HG02571 (cell line): Measurements from ENCODE around the gene SRPK2.
"Not testable (repeated sequence)": the region's sequence is repeated elsewhere in the genome, so short reads cannot be mapped to it uniquely, and the experiment has no call there.

Experiments used
- ATAC-seq: cut with Tn5 transposase; IDR thresholded peaks from one replicate; pipeline ENCODE4 v1.9.1; 2021; ENCODE audit warnings: mild to moderate bottlenecking, moderate library complexity; ENCODE audit not compliant: unreplicated experiment

SRPK2 gene

DNA sequence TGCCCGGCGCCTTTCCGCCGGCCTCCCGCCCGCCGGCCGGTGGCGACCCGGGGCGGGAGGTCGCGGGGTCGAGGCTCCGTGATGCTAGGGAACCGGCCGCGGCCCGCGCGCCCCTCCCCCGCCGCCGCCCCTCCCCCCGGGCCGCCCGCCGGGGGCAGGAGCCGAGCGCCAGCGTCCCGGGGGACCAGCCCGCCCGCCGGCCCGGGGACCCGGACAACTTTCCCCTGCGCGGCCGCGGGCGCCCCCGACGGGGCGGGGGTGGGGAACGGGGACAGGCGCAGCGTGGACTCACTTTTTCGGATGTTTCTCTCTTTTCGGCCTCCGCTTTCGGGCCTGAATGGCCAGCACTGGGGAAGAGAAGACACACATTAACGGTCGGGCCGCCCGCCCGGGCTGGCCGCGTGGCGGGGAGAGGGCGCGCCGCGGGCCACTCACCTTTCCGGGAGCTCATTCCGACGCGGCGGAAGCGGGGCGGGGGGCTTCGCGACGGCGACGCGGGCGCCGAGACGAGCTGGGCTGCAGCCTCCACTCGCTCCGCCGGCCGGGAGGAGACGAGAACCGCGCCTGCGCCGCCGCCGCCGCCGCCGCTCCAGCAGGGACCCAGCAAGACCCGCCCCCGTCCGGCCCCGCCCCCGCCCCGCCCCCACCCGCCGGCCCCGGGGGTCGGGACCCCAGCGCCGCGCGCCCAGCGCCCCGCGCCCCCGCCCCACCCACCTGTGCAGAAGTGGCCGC is at the start of gene SRPK2:
TSS of gene SRPK2 (minus strand) at position 566 of the 732 bp plus-strand sequence.
- ATAC-seq: peak; percentile 84

DNA sequence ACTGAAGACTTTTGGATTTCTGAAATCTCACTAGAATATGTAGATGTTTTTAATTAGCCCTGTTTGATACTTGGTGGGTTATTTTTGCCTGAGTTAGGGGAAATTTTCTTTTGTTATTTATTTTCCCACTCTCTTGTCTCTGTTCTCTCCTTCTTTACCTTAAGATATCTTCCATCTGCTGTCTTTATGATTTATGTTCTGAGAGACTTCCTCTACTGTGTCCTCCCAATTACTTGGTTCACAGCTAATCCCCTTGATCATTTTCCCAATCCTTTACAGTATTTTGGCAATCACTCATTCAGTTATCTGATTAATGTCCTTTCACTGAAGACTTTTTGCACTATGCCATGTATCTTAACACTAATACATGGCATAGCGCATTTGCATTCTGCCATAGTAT is 49.5 kb upstream of the SRPK2 start:
- ATAC-seq: no peak

- not testable (repeated sequence) for ATAC-seq
Measured at GRCh38 chr7:105437356-105437755, 48.6 kb upstream of the SRPK2 start.

- no peak for ATAC-seq
Measured at GRCh38 chr7:105429746-105430612, 41.3 kb upstream of the SRPK2 start.

DNA sequence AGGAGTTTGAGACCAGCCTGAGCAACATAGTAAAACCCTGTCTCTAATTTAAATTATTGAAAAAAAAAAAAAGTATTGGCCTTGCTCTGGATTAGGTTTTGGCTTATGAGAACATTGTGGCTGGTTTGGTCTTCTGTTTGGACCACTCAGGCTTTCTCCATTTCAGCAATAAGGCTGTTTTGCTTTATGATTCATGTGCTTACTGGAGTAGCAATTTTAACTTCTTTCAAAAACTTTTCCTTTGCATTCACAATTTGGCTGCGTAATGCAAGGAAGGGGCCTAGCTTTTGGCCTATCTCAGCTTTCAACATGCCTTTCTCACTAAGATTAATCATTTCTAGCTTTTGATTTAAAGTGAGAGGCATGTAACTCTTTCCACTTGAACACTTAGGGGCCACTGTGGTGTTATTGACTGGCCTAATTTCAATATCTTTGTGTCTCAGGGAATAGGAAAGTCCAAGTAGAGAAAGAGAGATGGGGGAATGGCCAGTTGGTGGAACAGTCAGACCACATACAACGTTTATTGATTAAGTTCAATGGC is 38.0 kb upstream of the SRPK2 start:
- ATAC-seq: no peak

GRCh38 chr7:105423987-105424386 is 35.3 kb upstream of the SRPK2 start:
- ATAC-seq: no peak

DNA sequence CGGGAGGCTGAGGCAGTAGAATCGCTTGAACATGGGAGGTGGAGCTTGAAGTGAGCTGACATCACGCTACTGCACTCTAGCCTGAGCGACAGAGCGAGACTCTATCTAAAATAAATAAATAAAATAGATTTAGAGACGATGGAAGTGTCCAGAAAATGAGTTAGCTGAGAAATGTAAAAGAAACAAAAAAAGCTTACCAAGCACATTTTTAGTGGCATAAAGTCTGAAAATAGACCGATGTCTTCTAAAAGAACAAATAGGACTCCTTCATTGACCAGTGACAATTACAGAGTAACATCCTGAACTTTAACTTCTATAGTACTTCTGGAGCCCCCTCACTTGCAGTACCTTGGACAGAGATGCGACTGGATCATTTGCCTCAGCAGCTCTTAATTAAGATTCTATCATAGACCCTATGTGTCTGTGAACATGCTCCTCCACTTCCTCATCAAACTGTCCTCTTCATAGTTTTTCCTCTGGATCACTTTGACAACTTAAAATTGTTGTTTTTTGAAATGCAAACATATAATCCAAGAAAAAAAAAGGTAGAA is 25.2 kb upstream of the SRPK2 start:
- no peak for ATAC-seq

GRCh38 chr7:105410774-105411173 is 22.1 kb upstream of the SRPK2 start:
- ATAC-seq: not testable (repeated sequence)

GRCh38 chr7:105409775-105410174 is 21.1 kb upstream of the SRPK2 start:
- not testable (repeated sequence) for ATAC-seq

DNA sequence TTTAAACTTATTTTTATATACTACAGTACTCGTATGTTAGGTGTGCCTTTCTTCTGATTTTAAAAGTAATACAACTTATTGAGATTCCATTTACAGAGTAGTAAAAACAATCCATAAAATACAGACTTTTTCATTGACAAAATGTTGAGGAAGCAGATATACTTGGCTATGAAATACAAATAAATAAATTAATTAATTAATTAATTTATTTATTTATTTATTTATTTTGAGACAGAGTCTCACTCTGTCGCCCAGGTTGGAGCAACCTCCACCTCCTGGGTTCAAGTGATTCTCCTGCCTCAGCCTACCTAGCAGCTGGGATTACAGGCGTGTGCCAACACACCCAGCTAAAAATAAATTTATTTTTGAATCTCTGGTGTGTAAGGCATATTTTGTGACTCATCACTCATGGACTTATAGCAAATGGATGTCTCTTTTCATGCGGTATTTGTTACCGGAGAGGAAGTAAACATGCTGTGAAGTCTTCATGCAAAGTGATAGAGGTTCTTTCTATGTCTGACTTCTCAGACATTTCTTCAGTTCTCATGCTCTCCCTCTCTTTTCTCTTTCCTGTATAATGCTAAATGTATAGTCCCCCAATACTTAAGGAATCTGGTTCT is 20.2 kb upstream of the SRPK2 start:
- no peak for ATAC-seq

DNA sequence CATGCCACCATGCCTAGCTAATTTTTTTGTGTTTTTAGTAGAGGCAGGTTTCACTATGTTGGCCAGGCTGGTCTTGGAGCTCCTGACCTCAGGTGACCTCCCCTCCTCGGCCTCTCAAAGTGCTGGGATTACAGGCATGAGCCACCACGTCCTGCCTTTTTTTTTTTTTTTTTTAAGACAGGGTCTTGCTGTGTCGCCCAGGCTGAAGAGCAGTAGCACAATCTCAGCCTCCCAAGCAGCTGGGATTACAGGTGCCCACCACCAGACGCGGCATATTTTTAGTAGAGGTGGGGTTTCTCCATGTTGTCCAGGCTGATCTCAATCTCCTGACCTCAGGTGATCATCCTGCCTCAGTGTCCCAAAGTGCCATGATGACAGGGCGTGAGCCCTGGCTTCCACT is 14.4 kb upstream of the SRPK2 start:
- no peak for ATAC-seq

GRCh38 chr7:105402221-105403095 is 13.7 kb upstream of the SRPK2 start:
- ATAC-seq: no peak

DNA sequence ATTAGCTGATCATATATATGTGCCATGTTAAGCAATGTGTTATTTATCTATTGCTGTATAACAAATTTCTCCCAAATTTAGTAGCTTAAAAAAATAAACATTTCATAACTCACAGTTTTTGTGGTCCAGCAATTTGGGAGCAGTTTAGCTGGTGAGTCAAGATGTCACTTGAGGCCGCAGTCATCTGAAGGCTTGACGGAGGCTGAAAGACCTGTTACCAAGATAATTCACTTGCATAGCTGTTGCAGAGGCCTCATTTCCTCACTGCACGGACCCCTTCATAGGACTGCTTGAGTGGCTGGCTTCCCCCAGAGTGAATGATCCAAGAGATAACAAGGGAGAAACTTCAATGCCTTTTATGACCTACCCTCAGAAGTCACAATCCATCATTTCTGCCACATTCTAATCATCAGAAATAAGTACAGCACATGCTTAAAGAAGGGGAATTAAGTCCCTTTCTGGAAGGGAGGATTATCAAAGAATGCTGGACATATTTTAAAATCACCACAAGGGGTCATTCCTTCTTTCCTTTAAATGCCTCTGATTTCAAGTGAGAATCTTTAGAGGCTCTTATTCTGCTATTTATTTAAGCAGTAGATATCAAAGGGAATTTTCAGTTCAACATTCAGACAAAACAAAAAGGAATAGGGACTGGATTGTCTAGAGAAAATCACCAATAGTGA is 10.5 kb upstream of the SRPK2 start:
- ATAC-seq: no peak

DNA sequence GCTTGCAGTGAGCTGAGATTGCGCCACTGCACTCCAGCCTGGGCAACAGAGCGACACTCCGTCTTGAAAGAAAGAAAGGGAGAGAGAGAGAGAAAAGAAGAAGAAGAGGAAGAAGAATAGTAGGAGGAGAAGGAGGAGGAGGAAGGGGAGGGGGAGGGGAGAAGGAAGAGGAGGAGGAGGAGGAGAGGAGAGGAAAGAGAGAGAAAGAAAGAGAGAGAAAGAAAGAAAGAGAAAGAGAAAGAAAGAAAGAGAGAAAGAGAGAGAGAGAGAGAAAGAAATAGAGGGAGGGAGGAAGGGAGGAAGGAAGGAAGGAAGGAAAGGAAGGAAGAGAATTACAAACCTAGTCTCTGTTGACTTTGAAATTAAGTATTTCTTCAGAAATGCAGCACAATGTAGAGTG is 7.8 kb upstream of the SRPK2 start:
- ATAC-seq: no peak

GRCh38 chr7:105391429-105391828 is 2.7 kb upstream of the SRPK2 start:
- no peak for ATAC-seq

- ATAC-seq: no peak
Measured at GRCh38 chr7:105389889-105390288, 1.2 kb upstream of the SRPK2 start.

DNA sequence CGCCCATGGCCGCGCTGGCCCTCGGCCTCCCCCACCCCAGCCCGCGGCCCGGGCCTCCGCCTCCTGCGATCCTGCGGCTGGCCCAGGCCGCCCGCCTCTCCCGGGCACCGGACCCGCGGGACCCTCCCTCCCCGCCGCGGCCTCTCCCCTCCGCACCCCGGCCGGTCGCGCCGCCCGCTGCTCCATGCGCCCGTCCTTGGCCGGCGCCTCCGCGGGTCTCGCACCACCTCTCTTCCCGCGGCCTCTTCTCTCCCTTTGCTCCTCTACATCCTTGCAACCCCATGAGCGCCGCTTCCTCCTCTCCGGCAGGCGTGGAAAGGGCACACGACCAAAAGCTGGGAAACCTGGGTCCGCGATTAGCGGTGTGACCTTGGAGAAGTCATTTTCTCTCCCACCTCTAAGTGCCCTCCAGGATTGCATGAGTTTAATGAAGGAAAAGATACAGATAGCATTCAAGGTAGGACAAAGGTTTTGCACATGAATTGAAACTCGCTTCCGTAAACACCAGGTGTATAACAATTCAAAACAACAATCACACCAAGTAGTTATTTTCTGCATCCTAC is 448 bp upstream of the SRPK2 start:
- peak; percentile 27 for ATAC-seq

DNA sequence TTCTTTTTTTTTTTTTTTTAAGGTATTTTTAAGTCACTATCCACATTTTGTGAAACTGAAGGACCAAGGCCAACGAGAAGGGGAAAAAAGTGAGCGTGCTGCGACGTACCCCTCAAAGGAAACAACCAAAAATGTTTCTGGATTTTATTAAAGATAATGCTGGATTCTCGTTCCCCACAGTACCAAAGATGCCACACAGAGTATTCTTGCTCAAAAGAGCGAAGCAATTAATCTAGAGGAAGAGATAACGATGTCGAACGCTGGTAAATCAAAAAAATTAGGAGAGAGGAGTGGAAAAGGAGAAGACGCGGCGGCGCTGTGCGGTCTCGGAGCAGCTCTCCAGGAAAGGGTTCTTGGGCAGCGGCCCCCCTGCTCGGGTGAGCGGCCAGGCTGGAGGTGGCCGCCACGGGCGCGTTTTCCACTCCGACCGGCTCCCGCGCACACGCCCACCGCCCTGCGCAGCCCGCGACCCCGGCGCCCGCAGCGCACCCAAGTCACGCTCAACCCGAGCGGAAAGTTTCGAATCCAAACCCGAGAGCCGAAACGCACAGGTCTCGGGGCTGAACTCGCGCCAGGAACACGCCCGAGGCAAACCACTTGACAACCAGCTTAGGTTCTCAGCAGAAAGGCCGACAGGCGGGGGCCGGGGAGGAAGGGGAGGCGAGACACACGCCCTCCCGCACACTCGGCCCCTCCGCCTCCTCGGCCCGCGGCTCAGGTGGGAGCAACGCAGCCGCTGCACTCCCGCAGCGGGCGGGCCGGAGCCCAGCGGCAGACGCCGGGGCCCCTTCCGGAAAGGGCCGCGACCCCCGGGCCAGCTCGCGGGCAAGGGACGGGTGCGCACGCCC is 989 bp downstream of the SRPK2 start:
- ATAC-seq: peak; percentile 44
